ENCODE data around the gene ARFRP1. TPM values are rescaled to one million over a fixed set of nuclear protein-coding genes. Genes with fewer than 3 reads are reported as not detected.

ARFRP1 gene
- total and polyA plus RNA-seq, 4 donors = 29.8 to 56.0 (median 47.4) TPM

GRCh38 chr20:63701051-63701328, 6.8 kb downstream of the ARFRP1 start:
- no peak overlapping the region for H3K4me3 ChIP-seq
- no peak for TF ChIP-seq CTCF (IDR thresholded peaks at IDR 0.05; ENCODE audit: control extremely low read depth, extremely low read depth)
- peaks cover 0 to 23% (median 0%) of the 10 kb centered on the region in 5 donors for H3K4me1 ChIP-seq (ENCODE audit: control insufficient read depth in 5 of 5, insufficient read depth in 5 of 5, low read length in 5 of 5)
- H3K36me3 ChIP-seq (ENCODE audit: control insufficient read depth in 4 of 4, insufficient read depth in 4 of 4, low read length in 4 of 4) = peaks cover 0 to 36% (median 8%) of the 10 kb centered on the region in 4 donors
- no peaks in the 10 kb centered on the region for H3K9me3 ChIP-seq (ENCODE audit: control insufficient read depth in 4 of 4, insufficient read depth in 3 of 4, low read length in 3 of 4)
- no peak overlapping the region for H3K9ac ChIP-seq (ENCODE audit: insufficient read depth in 1 of 2, low read length in 2 of 2)
- no peaks in the 10 kb centered on the region for H3K27me3 ChIP-seq (ENCODE audit: control insufficient read depth in 3 of 3, insufficient read depth in 3 of 3, low read length in 2 of 3)
- no peak overlapping the region for H3K27ac ChIP-seq (ENCODE audit: low read depth in 1 of 2, low read length in 1 of 2)
- DNase-seq (no peak), ATAC-seq (ENCODE audit: insufficient read depth, low FRiP score) (no peak)
- WGBS, 2 donors = 80 to 81% methylated on average over 5 of the region's 5 CpGs

- Histone ChIP-seq H3K36me3 (ENCODE audit: control insufficient read depth in 4 of 4, insufficient read depth in 4 of 4, low read length in 4 of 4) (peaks cover 0 to 39% (median 4%) of the 10 kb centered on the region in 4 donors), H3K4me1 (ENCODE audit: control insufficient read depth in 5 of 5, insufficient read depth in 5 of 5, low read length in 5 of 5) (peaks cover 0 to 23% (median 0%) of the 10 kb centered on the region in 5 donors), H3K4me3 (no peak overlapping the region), H3K27ac (ENCODE audit: low read depth in 1 of 2, low read length in 1 of 2) (peak overlapping the region in 1 of 2 donors; percentile 78), H3K9ac (ENCODE audit: insufficient read depth in 1 of 2, low read length in 2 of 2) (no peak overlapping the region), H3K27me3 (ENCODE audit: control insufficient read depth in 3 of 3, insufficient read depth in 3 of 3, low read length in 2 of 3) (no peaks in the 10 kb centered on the region), H3K9me3 (ENCODE audit: control insufficient read depth in 4 of 4, insufficient read depth in 3 of 4, low read length in 3 of 4) (no peaks in the 10 kb centered on the region)
- WGBS, 2 donors = 91 to 92% methylated on average over 43 of the region's 43 CpGs
- DNase-seq (no peak), ATAC-seq (ENCODE audit: insufficient read depth, low FRiP score) (no peak)
- no peak for TF ChIP-seq CTCF (IDR thresholded peaks at IDR 0.05; ENCODE audit: control extremely low read depth, extremely low read depth)
Observed at GRCh38 chr20:63700199-63701050, 7.4 kb downstream of the ARFRP1 start.

- no peak overlapping the region for H3K4me3 ChIP-seq
- no peaks in the 10 kb centered on the region for H3K9me3 ChIP-seq (ENCODE audit: control insufficient read depth in 4 of 4, insufficient read depth in 3 of 4, low read length in 3 of 4)
- H3K27me3 ChIP-seq (ENCODE audit: control insufficient read depth in 3 of 3, insufficient read depth in 3 of 3, low read length in 2 of 3) = no peaks in the 10 kb centered on the region
- no peak for TF ChIP-seq CTCF (IDR thresholded peaks at IDR 0.05; ENCODE audit: control extremely low read depth, extremely low read depth)
- H3K4me1 ChIP-seq (ENCODE audit: control insufficient read depth in 5 of 5, insufficient read depth in 5 of 5, low read length in 5 of 5) = peaks cover 0 to 23% (median 0%) of the 10 kb centered on the region in 5 donors
- 88 to 91% methylated on average over 23 to 24 of the region's 24 CpGs for WGBS, 2 donors
- no peak for ATAC-seq (ENCODE audit: insufficient read depth, low FRiP score)
- peak overlapping the region; percentile 78 to 86 for H3K27ac ChIP-seq (ENCODE audit: low read depth in 1 of 2, low read length in 1 of 2)
- H3K36me3 ChIP-seq (ENCODE audit: control insufficient read depth in 4 of 4, insufficient read depth in 4 of 4, low read length in 4 of 4) = peaks cover 0 to 37% (median 4%) of the 10 kb centered on the region in 4 donors
- DNase-seq = no peak
- H3K9ac ChIP-seq (ENCODE audit: insufficient read depth in 1 of 2, low read length in 2 of 2) = no peak overlapping the region
Observed at GRCh38 chr20:63699466-63700198, 8.1 kb downstream of the ARFRP1 start.

Measured in lung (tissue), 12 donors.